Measurements from ENCODE around the gene CBLIF. TPM values are rescaled to one million over a fixed set of nuclear protein-coding genes. Genes with fewer than 3 reads are reported as not detected.
A peak's percentile ranks its signal among the peaks of the same experiment; 100 is the strongest.
"Not testable (repeated sequence)": the region's sequence is repeated elsewhere in the genome, so short reads cannot be mapped to it uniquely, and the experiment has no call there.

CBLIF gene
- total and polyA plus RNA-seq, 9 donors, result 0.21 to 0.49 TPM; not detected in 7

DNA sequence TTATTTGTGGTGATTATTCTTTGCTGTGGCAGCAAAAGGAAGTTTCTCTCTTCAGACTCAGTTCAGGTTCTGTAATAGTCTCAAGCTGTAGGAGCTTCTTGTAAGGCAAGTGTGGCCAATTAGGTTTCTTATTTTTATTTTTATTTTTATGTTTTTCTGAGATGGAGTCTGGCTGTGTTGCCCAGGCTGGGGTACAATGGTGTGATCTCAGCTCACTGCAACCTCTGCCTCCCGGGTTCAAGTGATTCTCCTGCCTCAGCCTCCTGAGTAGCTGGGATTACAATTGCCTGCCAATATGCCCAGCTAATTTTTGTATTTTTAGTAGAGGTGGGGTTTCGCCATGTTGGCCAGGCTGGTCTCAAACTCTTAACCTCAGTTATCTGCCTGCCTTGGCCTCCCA, 4.3 kb upstream of the CBLIF start:
- not testable (repeated sequence) for DNase-seq; H3K27me3 ChIP-seq (ENCODE audit: control insufficient read depth, insufficient read depth, low read length); H3K36me3 ChIP-seq (ENCODE audit: control insufficient read depth, insufficient read depth, low read length); H3K9me3 ChIP-seq (replicated peaks; ENCODE audit: control insufficient read depth, low read depth, low read length); H3K4me3 ChIP-seq (ENCODE audit: low read length); H3K4me1 ChIP-seq (ENCODE audit: control insufficient read depth, insufficient read depth, low read length); H3K27ac ChIP-seq (ENCODE audit: low read length)
- WGBS (ENCODE audit: insufficient coverage), result 100% methylated on average over 1 of the region's 2 CpGs

DNA sequence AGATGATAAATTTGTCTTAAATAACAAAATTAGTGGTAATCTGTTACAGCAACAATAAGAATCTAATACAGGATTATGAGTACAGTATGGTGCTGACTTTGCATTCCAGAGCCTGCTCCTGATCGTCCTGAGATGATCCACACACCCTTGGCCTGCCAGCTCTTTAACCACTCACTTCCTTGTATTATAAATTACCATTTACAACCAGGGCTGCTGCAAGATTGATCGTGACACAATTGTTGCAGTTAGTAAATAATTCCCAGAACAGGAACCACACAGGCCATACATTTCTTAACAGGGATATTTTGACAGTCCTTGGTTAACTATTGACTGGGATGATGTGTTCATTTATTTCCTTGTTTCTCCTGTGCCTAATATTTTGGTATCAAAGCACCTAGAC, 3.8 kb upstream of the CBLIF start:
- H3K4me3 ChIP-seq (ENCODE audit: low read length), result no peak overlapping the region
- no peaks in the 10 kb centered on the region for H3K4me1 ChIP-seq (ENCODE audit: control insufficient read depth, insufficient read depth, low read length)
- no CpG with 5 or more reads among the region's 2 CpGs for WGBS (ENCODE audit: insufficient coverage)
- no peaks in the 10 kb centered on the region for H3K9me3 ChIP-seq (replicated peaks; ENCODE audit: control insufficient read depth, low read depth, low read length)
- DNase-seq, result no peak
- H3K36me3 ChIP-seq (ENCODE audit: control insufficient read depth, insufficient read depth, low read length), result no peaks in the 10 kb centered on the region
- H3K27ac ChIP-seq (ENCODE audit: low read length), result no peak overlapping the region
- H3K27me3 ChIP-seq (ENCODE audit: control insufficient read depth, insufficient read depth, low read length), result no peaks in the 10 kb centered on the region

DNA sequence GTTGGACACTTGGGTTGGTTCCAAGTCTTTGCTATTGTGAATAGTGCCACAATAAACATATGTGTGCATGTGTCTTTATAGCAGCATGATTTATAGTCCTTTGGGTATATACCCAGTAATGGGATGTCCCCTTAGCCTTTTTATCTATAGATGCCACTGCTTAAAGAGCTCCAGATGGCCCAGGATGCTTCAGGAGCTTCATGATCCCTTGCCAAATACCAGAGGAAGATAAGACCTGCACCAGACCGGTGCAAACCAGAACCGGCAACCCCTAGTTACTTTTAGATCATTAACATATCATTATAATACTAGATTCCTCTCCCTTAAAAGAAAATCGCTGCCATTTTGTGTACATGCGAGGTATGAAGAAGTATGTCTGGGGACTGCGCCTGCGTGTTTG, 3.1 kb upstream of the CBLIF start:
- H3K36me3 ChIP-seq (ENCODE audit: control insufficient read depth, insufficient read depth, low read length); H3K9me3 ChIP-seq (replicated peaks; ENCODE audit: control insufficient read depth, low read depth, low read length); H3K4me3 ChIP-seq (ENCODE audit: low read length); H3K4me1 ChIP-seq (ENCODE audit: control insufficient read depth, insufficient read depth, low read length); DNase-seq; H3K27ac ChIP-seq (ENCODE audit: low read length); H3K27me3 ChIP-seq (ENCODE audit: control insufficient read depth, insufficient read depth, low read length): not testable (repeated sequence)
- WGBS (ENCODE audit: insufficient coverage), result 80% methylated on average over 1 of the region's 6 CpGs

DNA sequence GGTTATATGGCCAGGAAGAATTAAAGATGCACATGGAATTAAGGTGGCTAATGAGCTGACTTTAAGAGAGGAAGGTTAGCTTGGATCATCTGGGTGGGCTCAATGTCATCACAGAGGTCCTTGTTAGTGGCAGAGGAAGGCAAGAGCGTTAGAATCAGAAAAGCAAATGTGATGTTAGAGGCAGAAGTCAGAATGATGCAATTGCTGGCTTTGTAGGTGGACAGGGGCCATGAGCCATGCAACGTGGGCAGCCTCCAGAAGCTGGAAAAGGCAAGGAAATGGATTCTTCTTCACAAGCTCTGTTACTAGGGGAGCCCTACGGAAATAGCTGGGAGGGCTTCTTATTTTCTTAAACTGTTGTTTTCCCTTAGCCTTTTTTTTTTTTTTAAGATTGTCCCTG, 2.3 kb upstream of the CBLIF start:
- H3K4me3 ChIP-seq (ENCODE audit: low read length), result no peak overlapping the region
- H3K9me3 ChIP-seq (replicated peaks; ENCODE audit: control insufficient read depth, low read depth, low read length), result no peaks in the 10 kb centered on the region
- no peak for DNase-seq
- WGBS (ENCODE audit: insufficient coverage), result 87% methylated on average over 1 of the region's 3 CpGs
- no peak overlapping the region for H3K27ac ChIP-seq (ENCODE audit: low read length)
- no peaks in the 10 kb centered on the region for H3K36me3 ChIP-seq (ENCODE audit: control insufficient read depth, insufficient read depth, low read length)
- H3K27me3 ChIP-seq (ENCODE audit: control insufficient read depth, insufficient read depth, low read length), result no peaks in the 10 kb centered on the region
- H3K4me1 ChIP-seq (ENCODE audit: control insufficient read depth, insufficient read depth, low read length), result no peaks in the 10 kb centered on the region

DNA sequence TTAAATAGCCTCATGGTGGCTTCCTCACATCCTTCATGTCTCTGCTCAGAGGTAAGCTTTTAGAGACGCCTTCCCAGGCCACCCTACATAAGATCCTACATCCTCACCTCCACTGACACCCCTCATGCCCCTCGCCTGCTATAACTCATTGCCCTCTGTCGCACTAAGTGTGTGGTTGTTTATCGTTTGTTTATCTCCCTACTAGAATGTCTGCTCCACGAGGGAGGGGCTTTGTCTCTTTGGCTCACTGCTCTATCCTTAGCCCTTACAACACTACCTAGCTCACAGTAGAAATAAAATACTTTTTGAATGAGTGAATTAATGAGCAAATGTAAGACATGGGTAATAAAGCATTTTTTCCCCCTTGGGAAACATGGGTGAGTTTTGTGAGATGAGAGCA, 1.3 kb upstream of the CBLIF start:
- Histone ChIP-seq H3K4me3 (ENCODE audit: low read length) (no peak overlapping the region), H3K27ac (ENCODE audit: low read length) (no peak overlapping the region), H3K9me3 (replicated peaks; ENCODE audit: control insufficient read depth, low read depth, low read length) (no peaks in the 10 kb centered on the region), H3K36me3 (ENCODE audit: control insufficient read depth, insufficient read depth, low read length) (no peaks in the 10 kb centered on the region), H3K27me3 (ENCODE audit: control insufficient read depth, insufficient read depth, low read length) (no peaks in the 10 kb centered on the region), H3K4me1 (ENCODE audit: control insufficient read depth, insufficient read depth, low read length) (no peaks in the 10 kb centered on the region)
- no CpG with 5 or more reads among the region's 5 CpGs for WGBS (ENCODE audit: insufficient coverage)
- DNase-seq, result no peak

DNA sequence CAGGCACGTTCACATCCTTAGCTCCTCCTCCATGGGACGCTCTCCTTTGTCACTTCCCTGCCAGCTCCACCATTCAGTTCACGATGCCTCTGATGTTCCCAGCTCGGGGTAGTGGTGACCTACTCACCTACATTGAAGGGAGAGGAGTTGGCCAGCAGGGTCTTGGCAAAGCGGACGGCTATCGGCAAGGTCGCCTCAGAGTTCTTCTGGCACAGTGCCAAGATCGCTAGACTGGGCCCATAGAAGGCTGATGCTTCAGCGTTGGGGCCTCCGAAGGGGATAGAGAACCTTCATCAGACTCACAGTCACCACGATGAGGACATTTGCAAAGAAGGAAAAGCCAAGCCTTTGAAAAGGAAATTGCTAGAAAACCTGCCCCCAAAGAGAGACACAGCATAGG, 3.0 kb downstream of the CBLIF start:
- Histone ChIP-seq H3K27me3 (ENCODE audit: control insufficient read depth, insufficient read depth, low read length) (no peaks in the 10 kb centered on the region), H3K9me3 (replicated peaks; ENCODE audit: control insufficient read depth, low read depth, low read length) (no peaks in the 10 kb centered on the region), H3K27ac (ENCODE audit: low read length) (no peak overlapping the region), H3K36me3 (ENCODE audit: control insufficient read depth, insufficient read depth, low read length) (no peaks in the 10 kb centered on the region), H3K4me1 (ENCODE audit: control insufficient read depth, insufficient read depth, low read length) (no peaks in the 10 kb centered on the region), H3K4me3 (ENCODE audit: low read length) (no peak overlapping the region)
- no peak for DNase-seq
- WGBS (ENCODE audit: insufficient coverage), result 69% methylated on average over 8 of the region's 12 CpGs

DNA sequence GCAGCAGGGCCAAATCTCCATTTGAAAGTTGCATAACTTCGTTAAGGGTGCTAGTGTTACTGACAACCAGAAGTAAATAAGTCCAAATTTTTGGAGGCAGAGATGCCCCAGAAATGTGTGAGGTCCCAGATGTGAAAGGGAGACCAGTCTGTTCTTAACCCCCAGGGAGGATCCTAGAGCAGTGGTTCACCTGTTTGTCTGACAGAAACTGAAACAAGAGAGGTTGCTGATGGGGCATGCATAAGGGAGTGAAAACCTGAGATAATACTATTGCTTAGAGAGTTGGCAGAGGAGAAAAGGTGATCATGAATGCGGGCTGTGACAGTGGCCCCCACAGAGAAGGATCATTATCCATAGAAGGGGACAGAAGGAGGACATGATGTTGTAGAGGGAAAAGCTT, 3.8 kb downstream of the CBLIF start:
- no peaks in the 10 kb centered on the region for H3K9me3 ChIP-seq (replicated peaks; ENCODE audit: control insufficient read depth, low read depth, low read length)
- WGBS (ENCODE audit: insufficient coverage), result 88% methylated on average over 2 of the region's 2 CpGs

DNA sequence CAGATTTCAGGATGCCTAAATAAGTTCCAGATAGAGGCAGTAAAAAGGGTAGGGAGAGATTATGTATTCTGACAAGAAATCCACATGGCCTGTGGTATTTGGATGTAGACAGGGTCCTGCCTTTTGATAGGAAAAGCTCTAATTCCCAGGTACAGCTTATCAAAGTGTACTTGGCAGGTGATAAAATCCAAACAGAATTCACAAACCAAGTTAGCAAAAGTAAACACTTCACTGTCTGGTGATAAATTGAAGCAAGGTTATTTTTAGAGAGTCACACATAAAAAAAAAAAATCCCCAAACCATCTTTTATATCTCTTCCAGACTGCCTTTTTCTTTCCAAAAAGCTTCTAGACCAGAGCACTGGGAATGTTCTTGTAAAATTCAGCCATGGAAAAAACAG, 5.7 kb downstream of the CBLIF start:
- H3K4me3 ChIP-seq (ENCODE audit: low read length), result no peak overlapping the region
- no peak for DNase-seq
- no peaks in the 10 kb centered on the region for H3K36me3 ChIP-seq (ENCODE audit: control insufficient read depth, insufficient read depth, low read length)
- H3K4me1 ChIP-seq (ENCODE audit: control insufficient read depth, insufficient read depth, low read length), result no peaks in the 10 kb centered on the region
- no peaks in the 10 kb centered on the region for H3K27me3 ChIP-seq (ENCODE audit: control insufficient read depth, insufficient read depth, low read length)
- no peak overlapping the region for H3K27ac ChIP-seq (ENCODE audit: low read length)
- no peaks in the 10 kb centered on the region for H3K9me3 ChIP-seq (replicated peaks; ENCODE audit: control insufficient read depth, low read depth, low read length)

More for the DNA sequence above, 3.8 kb downstream of the CBLIF start:
- Histone ChIP-seq H3K4me1 (ENCODE audit: control insufficient read depth, insufficient read depth, low read length) (no peaks in the 10 kb centered on the region), H3K27me3 (ENCODE audit: control insufficient read depth, insufficient read depth, low read length) (no peaks in the 10 kb centered on the region), H3K27ac (ENCODE audit: low read length) (no peak overlapping the region), H3K4me3 (ENCODE audit: low read length) (no peak overlapping the region), H3K36me3 (ENCODE audit: control insufficient read depth, insufficient read depth, low read length) (no peaks in the 10 kb centered on the region)
- DNase-seq, result no peak

DNA sequence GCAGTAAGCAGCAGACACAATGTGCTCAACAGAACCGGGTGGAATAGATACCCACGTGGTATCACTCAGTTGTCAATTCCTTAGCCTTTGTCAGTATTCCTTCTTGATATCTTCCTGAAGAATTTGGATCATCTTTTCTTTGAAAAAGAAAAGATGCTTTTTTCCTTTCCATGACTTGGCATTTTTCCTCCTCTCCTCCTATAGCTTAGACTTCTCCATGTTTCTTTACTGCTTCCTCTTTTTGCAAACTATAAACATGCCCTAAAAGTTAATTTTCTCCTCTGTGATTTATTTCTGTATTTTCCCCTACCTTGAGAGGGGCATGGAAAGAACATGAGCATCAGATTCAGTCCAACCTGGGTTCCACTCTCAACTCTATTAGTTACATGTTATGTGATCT, 11.7 kb downstream of the CBLIF start:
- no peak overlapping the region for H3K4me3 ChIP-seq (ENCODE audit: low read length)
- H3K9me3 ChIP-seq (replicated peaks; ENCODE audit: control insufficient read depth, low read depth, low read length), result no peaks in the 10 kb centered on the region
- no peak overlapping the region for H3K27ac ChIP-seq (ENCODE audit: low read length)
- no peaks in the 10 kb centered on the region for H3K4me1 ChIP-seq (ENCODE audit: control insufficient read depth, insufficient read depth, low read length)
- no peaks in the 10 kb centered on the region for H3K27me3 ChIP-seq (ENCODE audit: control insufficient read depth, insufficient read depth, low read length)
- no CpG with 5 or more reads among the region's 2 CpGs for WGBS (ENCODE audit: insufficient coverage)
- no peaks in the 10 kb centered on the region for H3K36me3 ChIP-seq (ENCODE audit: control insufficient read depth, insufficient read depth, low read length)
- no peak for DNase-seq

DNA sequence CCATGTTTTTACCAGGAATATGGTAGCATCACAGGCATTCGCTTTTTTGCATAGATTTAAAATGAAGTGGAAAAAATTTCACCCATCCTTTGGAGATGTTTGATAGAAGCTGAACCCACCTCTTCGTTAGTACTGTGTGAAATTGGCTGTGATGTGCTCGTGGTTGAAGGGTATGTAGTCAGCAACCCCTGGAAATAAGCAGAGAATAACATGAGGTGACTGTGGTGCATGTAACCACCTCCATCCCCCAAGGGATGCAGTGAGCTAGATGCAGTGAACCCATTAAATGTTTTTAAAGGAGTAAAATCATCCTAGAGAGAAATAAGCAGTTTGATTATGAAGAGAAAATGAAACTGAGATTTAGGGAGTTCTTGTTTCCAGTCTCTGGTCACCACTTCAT, 15.9 kb downstream of the CBLIF start:
- Histone ChIP-seq H3K9me3 (replicated peaks; ENCODE audit: control insufficient read depth, low read depth, low read length) (no peaks in the 10 kb centered on the region), H3K27ac (ENCODE audit: low read length) (no peak overlapping the region), H3K36me3 (ENCODE audit: control insufficient read depth, insufficient read depth, low read length) (no peaks in the 10 kb centered on the region), H3K4me3 (ENCODE audit: low read length) (no peak overlapping the region), H3K27me3 (ENCODE audit: control insufficient read depth, insufficient read depth, low read length) (no peaks in the 10 kb centered on the region), H3K4me1 (ENCODE audit: control insufficient read depth, insufficient read depth, low read length) (no peaks in the 10 kb centered on the region)
- no peak for DNase-seq
- no CpG with 5 or more reads among the region's 3 CpGs for WGBS (ENCODE audit: insufficient coverage)

DNA sequence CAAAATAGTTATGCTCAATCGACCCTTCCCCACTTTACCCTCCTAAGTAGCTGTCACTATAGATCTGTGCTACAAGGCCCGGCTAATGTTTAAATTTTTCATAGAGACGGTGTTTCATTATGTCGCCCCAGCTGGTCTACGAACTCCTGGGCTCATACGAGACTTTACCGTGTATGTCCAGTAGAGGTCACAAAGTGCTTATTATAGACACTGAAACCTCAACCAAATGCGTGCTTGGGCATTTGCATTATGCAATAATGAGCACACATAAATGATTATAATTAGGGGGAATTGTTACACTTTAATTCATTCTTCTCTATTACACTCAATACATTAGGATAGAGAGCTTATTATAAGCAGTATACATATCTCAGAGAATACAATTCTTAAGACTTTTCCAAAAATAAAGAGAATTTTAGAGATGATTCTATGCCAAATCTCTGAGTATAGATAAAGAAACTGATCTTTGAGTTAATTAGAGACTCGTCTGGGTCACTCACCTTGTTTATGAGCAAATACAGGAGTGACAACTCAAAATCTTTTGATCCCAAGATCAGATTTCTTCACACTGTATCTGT, 22.2 kb downstream of the CBLIF start:
- no peaks in the 10 kb centered on the region for H3K9me3 ChIP-seq (replicated peaks; ENCODE audit: control insufficient read depth, low read depth, low read length)
- DNase-seq, result peak; percentile 52
- H3K27ac ChIP-seq (ENCODE audit: low read length), result no peak overlapping the region
- H3K4me1 ChIP-seq (ENCODE audit: control insufficient read depth, insufficient read depth, low read length), result no peaks in the 10 kb centered on the region
- H3K27me3 ChIP-seq (ENCODE audit: control insufficient read depth, insufficient read depth, low read length), result no peaks in the 10 kb centered on the region
- 16% methylated on average over 5 of the region's 9 CpGs for WGBS (ENCODE audit: insufficient coverage)
- no peaks in the 10 kb centered on the region for H3K36me3 ChIP-seq (ENCODE audit: control insufficient read depth, insufficient read depth, low read length)
- no peak overlapping the region for H3K4me3 ChIP-seq (ENCODE audit: low read length)

Data from muscle of leg (tissue), 11 donors.